WTC11 (cell line): Measurements from ENCODE around the gene SH3BP4. TPM values are rescaled to one million over a fixed set of nuclear protein-coding genes. Genes with fewer than 3 reads are reported as not detected.
A peak's percentile ranks its signal among the peaks of the same experiment; 100 is the strongest.

Experiments
- ATAC-seq: fragments of 200-7000 bp; cut with Tn5 transposase; 2 replicates; pipeline ENCODE4 v1.10.0; 2021; ENCODE audit warnings: mild to moderate bottlenecking, moderate library complexity
- CTCF ChIA-PET: fragments of 300-600 bp; sonication (Branson Sonifier 250); formaldehyde crosslinking; loops from one replicate; lab custom pipeline; 2021; ENCODE audit warnings: antibody characterized with exemption; lab: Charles Lee
- POLR2A ChIA-PET: fragments of 350-600 bp; sonication (Branson Sonifier 250); formaldehyde crosslinking; loops from one replicate; lab custom pipeline; 2021; ENCODE audit warnings: antibody characterized with exemption; lab: Charles Lee
- DNase-seq: peaks from one replicate; pipeline ENCODE4 v3.0.0; 2021; ENCODE audit warnings: low spot score
- H3K27ac Mint-ChIP-seq: 2 replicates; pipeline ENCODE4 v1.8.0; 2021; ENCODE audit warnings: mixed read lengths
- H3K27me3 Mint-ChIP-seq: 2 replicates; pipeline ENCODE4 v1.8.0; 2021; ENCODE audit warnings: low read depth, mild to moderate bottlenecking, moderate library complexity, mixed read lengths
- H3K36me3 Mint-ChIP-seq: 2 replicates; pipeline ENCODE4 v1.8.0; 2021; ENCODE audit warnings: mixed read lengths
- H3K4me1 Mint-ChIP-seq: 2 replicates; pipeline ENCODE4 v1.8.0; 2022; ENCODE audit warnings: mixed read lengths
- H3K4me3 Mint-ChIP-seq: 2 replicates; pipeline ENCODE4 v1.8.0; 2021; ENCODE audit warnings: mild to moderate bottlenecking, moderate library complexity, mixed read lengths
- H3K9me3 Mint-ChIP-seq: 2 replicates; pipeline ENCODE4 v1.8.0; 2021; ENCODE audit warnings: mixed read lengths
- ATF1 ChIP-seq: sonication (generic); formaldehyde crosslinking; IDR thresholded peaks from 2 replicates; pipeline ENCODE4 v1.8.1; 2023; ENCODE audit warnings: mild to moderate bottlenecking, moderate library complexity, missing genetic modification reagents
- E2F4 ChIP-seq: sonication (generic); formaldehyde crosslinking; IDR thresholded peaks from 2 replicates; pipeline ENCODE4 v1.8.1; 2022; ENCODE audit warnings: low read depth, mild to moderate bottlenecking, moderate library complexity, missing genetic modification reagents, borderline replicate concordance
- ERG ChIP-seq: fragments of 250-450 bp; sonication (Bioruptor Pico); IDR thresholded peaks from 2 replicates; pipeline ENCODE4 v1.8.0; 2021; ENCODE audit warnings: mild to moderate bottlenecking
- FOXP1 ChIP-seq: sonication (generic); formaldehyde crosslinking; IDR thresholded peaks from 2 replicates; pipeline ENCODE4 v1.8.0; 2022; ENCODE audit warnings: missing genetic modification reagents, mild to moderate bottlenecking, moderate library complexity, borderline replicate concordance
- GABPB1 ChIP-seq: sonication (generic); formaldehyde crosslinking; IDR thresholded peaks from 2 replicates; pipeline ENCODE4 v1.8.1; 2023; ENCODE audit warnings: mild to moderate bottlenecking, missing genetic modification reagents
- GTF2I ChIP-seq: fragments of 250-450 bp; sonication (Bioruptor Pico); conservative IDR thresholded peaks from 2 replicates; pipeline ENCODE4 v1.4.0; 2021; ENCODE audit warnings: mild to moderate bottlenecking
- RELA ChIP-seq: sonication (generic); formaldehyde crosslinking; IDR thresholded peaks from 2 replicates; pipeline ENCODE4 v1.8.1; 2022; ENCODE audit warnings: missing genetic modification reagents, mild to moderate bottlenecking, borderline replicate concordance
- SMAD3 ChIP-seq: sonication (generic); formaldehyde crosslinking; IDR thresholded peaks from 2 replicates; pipeline ENCODE4 v1.8.0; 2022; ENCODE audit warnings: missing genetic modification reagents, mild to moderate bottlenecking, borderline replicate concordance
- TCF7 ChIP-seq: sonication (generic); formaldehyde crosslinking; IDR thresholded peaks from 2 replicates; pipeline ENCODE4 v1.8.0; 2022; ENCODE audit warnings: mild to moderate bottlenecking, low read depth, missing genetic modification reagents, moderate library complexity
- USF1 ChIP-seq: sonication (generic); formaldehyde crosslinking; IDR thresholded peaks from 2 replicates; pipeline ENCODE4 v1.8.0; 2022; ENCODE audit warnings: mild to moderate bottlenecking, missing genetic modification reagents
- ZBTB43 ChIP-seq: sonication (generic); formaldehyde crosslinking; IDR thresholded peaks from 2 replicates; pipeline ENCODE4 v1.8.1; 2023; ENCODE audit warnings: mild to moderate bottlenecking, missing genetic modification reagents
- ZNF232 ChIP-seq: sonication (generic); formaldehyde crosslinking; IDR thresholded peaks from 2 replicates; pipeline ENCODE4 v1.8.0; 2022; ENCODE audit warnings: mild to moderate bottlenecking, missing genetic modification reagents
- ZNF317 ChIP-seq: sonication (generic); formaldehyde crosslinking; IDR thresholded peaks from 2 replicates; pipeline ENCODE4 v1.8.1; 2023; ENCODE audit warnings: low read depth, mild to moderate bottlenecking, moderate library complexity, missing genetic modification reagents, borderline replicate concordance
- ZNF423 ChIP-seq: fragments of 250-450 bp; sonication (Bioruptor Pico); IDR thresholded peaks from 2 replicates; pipeline ENCODE4 v2.1.2; 2022; ENCODE audit warnings: mild to moderate bottlenecking, moderate library complexity
- ZNF425 ChIP-seq: fragments of 250-450 bp; sonication (Bioruptor Pico); conservative IDR thresholded peaks from 2 replicates; pipeline ENCODE4 v1.9.0; 2021; ENCODE audit warnings: mild to moderate bottlenecking
- total RNA-seq: library from RNA; stranded (reverse); gene quantifications from 3 replicates; pipeline ENCODE4 v1.2.3, GENCODE V29; 2021

Gene SH3BP4
- total RNA-seq, 1 experiment from 2014 or later: 44.4 TPM

- ChIA-PET POLR2A (no interaction called here), CTCF (no interaction called here)
- peaks cover 43% of the 10 kb centered on the region for H3K4me1 Mint-ChIP-seq
- no peak for ATAC-seq
- peaks cover 5% of the 10 kb centered on the region; the same call in 1 of the 2 replicates for H3K36me3 Mint-ChIP-seq
- no peaks in the 10 kb centered on the region for H3K27me3 Mint-ChIP-seq
- TF ChIP-seq GTF2I: no peak
- 0 out of 2 replicates have a peak, but pooled peaks have one; percentile 30 for TF ChIP-seq FOXP1
- no peak for TF ChIP-seq ATF1 (CRISPR knock-in tag)
- DNase-seq: no peak
- no peak overlapping the region for H3K27ac Mint-ChIP-seq
- H3K4me3 Mint-ChIP-seq: no peak overlapping the region
- peaks cover under 1% of the 10 kb centered on the region; the same call in 1 of the 2 replicates for H3K9me3 Mint-ChIP-seq
Measured at GRCh38 chr2:234992624-234993349, 41.0 kb downstream of the SH3BP4 start.

GRCh38 chr2:234993541-234993981, 41.7 kb downstream of the SH3BP4 start:
- no peak for TF ChIP-seq ERG (CRISPR knock-in tag)
- no peak for TF ChIP-seq E2F4 (CRISPR knock-in tag)
- TF ChIP-seq ZNF232 (CRISPR knock-in tag): no peak
- no peak for TF ChIP-seq GABPB1
- no peak for TF ChIP-seq SMAD3 (CRISPR knock-in tag)
- no peak for TF ChIP-seq USF1 (CRISPR knock-in tag)
- TF ChIP-seq ZNF425 (CRISPR knock-in tag): no peak
- no peak for TF ChIP-seq TCF7 (CRISPR knock-in tag)
- Mint-ChIP-seq H3K4me1 (peaks cover 50% of the 10 kb centered on the region), H3K4me3 (no peak overlapping the region), H3K27me3 (no peaks in the 10 kb centered on the region), H3K9me3 (no peaks in the 10 kb centered on the region), H3K36me3 (peaks cover 9% of the 10 kb centered on the region), H3K27ac (peak overlapping the region; percentile 88)
- CTCF ChIA-PET: no interaction called here
- ATAC-seq (no peak), DNase-seq (no peak)
- POLR2A ChIA-PET: no interaction called here

- DNase-seq (no peak), ATAC-seq (no peak)
- peaks cover 12% of the 10 kb centered on the region for H3K36me3 Mint-ChIP-seq
- no peak overlapping the region for H3K4me3 Mint-ChIP-seq
- peaks cover 61% of the 10 kb centered on the region for H3K4me1 Mint-ChIP-seq
- ChIA-PET POLR2A (interaction anchor here (1.1 kb wide), 1 partner anchor 10 kb away, joined by 3 read pairs; no protein-coding TSS in a partner anchor), CTCF (no interaction called here)
- peak overlapping the region; percentile 95 for H3K27ac Mint-ChIP-seq
- H3K27me3 Mint-ChIP-seq: no peaks in the 10 kb centered on the region
- no peak for TF ChIP-seq ZNF423 (CRISPR knock-in tag)
- no peak for TF ChIP-seq RELA
- no peak for TF ChIP-seq ZNF317 (CRISPR knock-in tag)
- 0 out of 2 replicates have a peak, but pooled peaks have one; percentile 28 for TF ChIP-seq ZBTB43
- no peaks in the 10 kb centered on the region for H3K9me3 Mint-ChIP-seq
Measured at GRCh38 chr2:234994438-234995321, 42.9 kb downstream of the SH3BP4 start.
